Ishikawa (cell line): ENCODE measurements around the gene MAD1L1.

ENCODE experiments used
- TCF12 ChIP-seq: IDR thresholded peaks from 2 replicates; pipeline ENCODE4 v1.6.1; 2012; ENCODE audit warnings: low read depth
- USF1 ChIP-seq: IDR thresholded peaks from 2 replicates; pipeline ENCODE4 v1.6.1; 2012
- TF ChIP-seq, protein P1 (sequence below): IDR thresholded peaks from 2 replicates; pipeline ENCODE4 v1.6.1; 2012; ENCODE audit warnings: low read depth, mild to moderate bottlenecking

GRCh38 chr7:2001601-2002442 lies 230.9 kb downstream of the MAD1L1 start:
- TF ChIP-seq, protein P1, sequence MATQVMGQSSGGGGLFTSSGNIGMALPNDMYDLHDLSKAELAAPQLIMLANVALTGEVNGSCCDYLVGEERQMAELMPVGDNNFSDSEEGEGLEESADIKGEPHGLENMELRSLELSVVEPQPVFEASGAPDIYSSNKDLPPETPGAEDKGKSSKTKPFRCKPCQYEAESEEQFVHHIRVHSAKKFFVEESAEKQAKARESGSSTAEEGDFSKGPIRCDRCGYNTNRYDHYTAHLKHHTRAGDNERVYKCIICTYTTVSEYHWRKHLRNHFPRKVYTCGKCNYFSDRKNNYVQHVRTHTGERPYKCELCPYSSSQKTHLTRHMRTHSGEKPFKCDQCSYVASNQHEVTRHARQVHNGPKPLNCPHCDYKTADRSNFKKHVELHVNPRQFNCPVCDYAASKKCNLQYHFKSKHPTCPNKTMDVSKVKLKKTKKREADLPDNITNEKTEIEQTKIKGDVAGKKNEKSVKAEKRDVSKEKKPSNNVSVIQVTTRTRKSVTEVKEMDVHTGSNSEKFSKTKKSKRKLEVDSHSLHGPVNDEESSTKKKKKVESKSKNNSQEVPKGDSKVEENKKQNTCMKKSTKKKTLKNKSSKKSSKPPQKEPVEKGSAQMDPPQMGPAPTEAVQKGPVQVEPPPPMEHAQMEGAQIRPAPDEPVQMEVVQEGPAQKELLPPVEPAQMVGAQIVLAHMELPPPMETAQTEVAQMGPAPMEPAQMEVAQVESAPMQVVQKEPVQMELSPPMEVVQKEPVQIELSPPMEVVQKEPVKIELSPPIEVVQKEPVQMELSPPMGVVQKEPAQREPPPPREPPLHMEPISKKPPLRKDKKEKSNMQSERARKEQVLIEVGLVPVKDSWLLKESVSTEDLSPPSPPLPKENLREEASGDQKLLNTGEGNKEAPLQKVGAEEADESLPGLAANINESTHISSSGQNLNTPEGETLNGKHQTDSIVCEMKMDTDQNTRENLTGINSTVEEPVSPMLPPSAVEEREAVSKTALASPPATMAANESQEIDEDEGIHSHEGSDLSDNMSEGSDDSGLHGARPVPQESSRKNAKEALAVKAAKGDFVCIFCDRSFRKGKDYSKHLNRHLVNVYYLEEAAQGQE = no peak
- no peak for TF ChIP-seq USF1
- TF ChIP-seq TCF12 = no peak
